Glutamatergic neuron (in vitro differentiated cells): ENCODE measurements around the gene VEPH1. TPM values are rescaled to one million over a fixed set of nuclear protein-coding genes. Genes with fewer than 3 reads are reported as not detected.

Experiments
- DNase-seq: peaks from one replicate; pipeline ENCODE4 v3.0.0; 2022
- H3K27ac Mint-ChIP-seq: one replicate; pipeline ENCODE4 v1.8.0; 2020; ENCODE audit warnings: mild to moderate bottlenecking, mixed read lengths, inconsistent platforms; ENCODE audit not compliant: unreplicated experiment
- H3K27me3 Mint-ChIP-seq: one replicate; pipeline ENCODE4 v1.8.0; 2020; ENCODE audit warnings: mild to moderate bottlenecking, moderate library complexity, mixed read lengths, inconsistent platforms; ENCODE audit not compliant: unreplicated experiment
- H3K36me3 Mint-ChIP-seq: one replicate; pipeline ENCODE4 v1.8.0; 2020; ENCODE audit warnings: mild to moderate bottlenecking, mixed read lengths, inconsistent platforms; ENCODE audit not compliant: unreplicated experiment
- H3K4me1 Mint-ChIP-seq: one replicate; pipeline ENCODE4 v1.8.0; 2020; ENCODE audit warnings: mild to moderate bottlenecking, low read depth, mixed read lengths, inconsistent platforms; ENCODE audit not compliant: unreplicated experiment
- H3K4me3 Mint-ChIP-seq: one replicate; pipeline ENCODE4 v1.8.0; 2020; ENCODE audit warnings: mild to moderate bottlenecking, mixed read lengths, inconsistent platforms; ENCODE audit not compliant: unreplicated experiment
- H3K9me3 Mint-ChIP-seq: one replicate; pipeline ENCODE4 v1.8.0; 2020; ENCODE audit warnings: mild to moderate bottlenecking, moderate library complexity, mixed read lengths, inconsistent platforms; ENCODE audit not compliant: unreplicated experiment
- CTCF ChIP-seq: fragments of 200-600 bp; sonication (generic); IDR thresholded peaks from one replicate; pipeline ENCODE4 v1.5.0; 2021; ENCODE audit not compliant: partially characterized antibody, unreplicated experiment
- total RNA-seq: library from RNA; stranded (reverse); fragmentation: NEBNext Ultra II Directional; extraction: Animal tissue kit (Norgen Biotek cat#: 25700); gene quantifications from one replicate; pipeline ENCODE4 v1.2.1, GENCODE V29; 2021; ENCODE audit not compliant: unreplicated experiment

VEPH1 gene
- total RNA-seq, 1 donor from 2014 or later = 9.3 TPM

- Mint-ChIP-seq H3K27me3 (peaks cover 2% of the 10 kb centered on the region), H3K4me1 (no peaks in the 10 kb centered on the region), H3K36me3 (no peaks in the 10 kb centered on the region), H3K27ac (no peak overlapping the region), H3K9me3 (peaks cover 3% of the 10 kb centered on the region), H3K4me3 (no peak overlapping the region)
- no peak for DNase-seq
- no peak for TF ChIP-seq CTCF
Measured at GRCh38 chr3:157398598-157398997, 104.6 kb downstream of the VEPH1 start.

GRCh38 chr3:157394411-157394810 lies 108.8 kb downstream of the VEPH1 start:
- DNase-seq = no peak
- Mint-ChIP-seq H3K27me3 (peaks cover 2% of the 10 kb centered on the region), H3K27ac (no peak overlapping the region), H3K36me3 (peaks cover 5% of the 10 kb centered on the region), H3K4me3 (no peak overlapping the region), H3K4me1 (no peaks in the 10 kb centered on the region), H3K9me3 (peaks cover 3% of the 10 kb centered on the region)
- TF ChIP-seq CTCF = no peak

- Mint-ChIP-seq H3K9me3 (peaks cover 3% of the 10 kb centered on the region), H3K4me1 (no peaks in the 10 kb centered on the region), H3K36me3 (peaks cover 5% of the 10 kb centered on the region), H3K27ac (no peak overlapping the region), H3K27me3 (peaks cover 2% of the 10 kb centered on the region), H3K4me3 (no peak overlapping the region)
- no peak for DNase-seq
- no peak for TF ChIP-seq CTCF
Measured at GRCh38 chr3:157393113-157393512, 110.1 kb downstream of the VEPH1 start.

- peaks cover 3% of the 10 kb centered on the region for H3K9me3 Mint-ChIP-seq
Measured at GRCh38 chr3:157392104-157392503, 111.1 kb downstream of the VEPH1 start.

More at GRCh38 chr3:157392104-157392503, 111.1 kb downstream of the VEPH1 start:
- Mint-ChIP-seq H3K4me1 (no peaks in the 10 kb centered on the region), H3K4me3 (no peak overlapping the region), H3K27ac (no peak overlapping the region), H3K36me3 (peaks cover 5% of the 10 kb centered on the region), H3K27me3 (no peaks in the 10 kb centered on the region)
- no peak for TF ChIP-seq CTCF
- DNase-seq = no peak
